HG03520 (cell line): ENCODE results near the gene NACAD.
"Not testable (repeated sequence)": the region's sequence is repeated elsewhere in the genome, so short reads cannot be mapped to it uniquely, and the experiment has no call there.

Source experiments
- ATAC-seq: cut with Tn5 transposase; IDR thresholded peaks from one replicate; pipeline ENCODE4 v1.9.1; 2021; ENCODE audit warnings: mild to moderate bottlenecking, moderate library complexity; ENCODE audit not compliant: unreplicated experiment

NACAD gene

DNA sequence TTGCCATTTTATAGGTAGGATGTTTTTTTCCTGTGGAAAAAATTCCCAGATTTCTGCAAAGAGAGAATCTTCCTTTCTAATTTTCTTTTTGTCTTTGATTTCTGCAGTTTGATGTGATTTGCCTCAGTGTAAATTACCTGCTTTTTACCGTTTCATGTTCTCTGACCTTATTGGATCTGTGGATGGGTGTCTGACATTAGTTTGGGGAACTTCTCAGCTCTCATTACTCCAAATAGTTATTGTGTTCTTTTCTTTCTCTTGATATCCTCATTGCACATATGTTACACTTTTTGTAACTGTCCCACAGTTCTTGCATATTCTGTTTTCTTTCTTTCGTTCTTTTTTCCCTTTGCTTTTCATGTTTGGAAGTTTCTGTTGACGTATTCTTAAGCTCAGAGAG, 28.5 kb downstream of the NACAD start:
- ATAC-seq, result no peak

DNA sequence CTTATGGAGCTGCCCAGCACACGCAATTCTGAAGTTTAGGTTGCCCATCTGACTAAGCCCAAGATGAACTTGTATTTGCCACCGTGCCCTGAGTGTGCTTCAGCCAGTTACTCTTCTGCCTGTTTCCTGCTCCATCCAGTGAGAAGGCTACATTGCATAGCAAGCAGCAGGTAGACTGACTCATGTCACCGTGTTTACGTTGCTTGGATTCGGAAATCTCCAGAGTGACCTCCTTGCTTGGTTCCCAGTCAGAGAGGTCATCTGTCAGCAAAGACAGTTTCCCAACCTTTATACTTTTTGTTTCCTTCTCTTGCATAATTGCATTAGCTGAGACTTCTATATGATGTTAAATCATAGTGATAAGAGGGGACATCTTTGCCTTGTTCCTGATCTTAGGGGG, 30.9 kb downstream of the NACAD start:
- ATAC-seq, result no peak

DNA sequence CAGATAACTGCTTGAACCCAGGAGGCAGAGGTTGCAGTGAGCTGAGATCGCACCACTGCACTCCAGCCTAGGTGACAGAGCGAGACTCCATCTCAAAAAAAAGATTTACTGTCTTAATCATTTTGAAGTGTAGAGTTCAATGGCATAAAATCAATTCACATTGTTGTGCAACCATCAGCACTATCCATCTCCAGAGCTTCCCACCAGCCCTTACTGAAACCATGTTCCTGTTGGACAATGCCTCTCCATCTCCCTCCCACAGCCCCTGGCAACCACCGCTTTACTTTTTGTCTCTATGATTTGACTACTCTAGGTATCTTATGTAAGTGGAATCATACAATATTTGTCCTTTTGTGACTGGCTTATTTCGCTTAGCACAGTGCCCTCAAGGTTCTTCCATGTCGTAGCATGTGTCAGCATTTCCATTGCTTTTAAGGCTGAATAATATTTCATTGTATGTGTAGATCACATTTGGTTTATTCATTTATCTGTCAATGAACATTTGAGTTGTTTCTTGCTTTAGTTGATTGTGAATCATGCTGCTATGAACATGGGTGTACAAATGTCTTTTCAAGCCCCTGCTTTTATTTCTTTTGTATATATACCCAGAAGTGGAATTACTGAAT, 33.1 kb downstream of the NACAD start:
- no peak for ATAC-seq

DNA sequence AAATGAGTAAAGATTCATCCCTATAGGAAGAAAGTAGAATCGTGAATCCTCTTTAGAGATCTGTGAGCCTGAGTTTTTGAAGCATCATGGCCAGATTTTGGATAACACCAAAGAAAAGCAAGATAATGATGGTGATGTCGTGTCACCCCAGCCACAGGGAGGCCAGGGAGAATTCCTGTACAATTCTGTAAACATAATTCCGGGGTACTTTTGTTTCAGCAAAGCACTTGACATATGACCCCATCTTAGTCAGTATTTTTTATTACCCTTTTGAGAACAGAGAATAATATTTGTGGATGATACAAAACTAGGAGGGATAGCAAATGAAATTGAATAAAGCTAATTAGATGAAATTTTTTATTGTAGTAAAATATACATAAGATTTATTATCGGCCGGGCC, 33.8 kb downstream of the NACAD start:
- no peak for ATAC-seq

DNA sequence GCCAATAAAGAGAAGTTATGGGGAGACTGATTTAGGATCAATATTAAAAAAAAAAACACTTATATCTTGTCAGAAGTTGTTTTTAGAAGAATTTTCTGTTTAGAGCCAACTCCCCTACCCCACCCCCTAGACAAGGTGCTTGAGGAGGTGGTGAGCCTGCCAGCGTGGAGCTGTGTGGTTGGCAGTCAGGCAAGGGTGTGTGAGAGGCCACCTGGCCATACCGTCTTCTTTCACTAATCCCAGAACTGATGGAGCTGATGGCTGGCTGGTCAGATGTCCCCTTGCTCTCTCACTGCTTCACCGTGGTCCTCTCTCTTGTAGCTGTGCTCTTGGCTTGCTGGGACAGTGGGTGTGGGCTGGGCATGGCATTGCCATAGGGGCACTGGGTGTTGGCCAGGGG, 34.3 kb downstream of the NACAD start:
- no peak for ATAC-seq

DNA sequence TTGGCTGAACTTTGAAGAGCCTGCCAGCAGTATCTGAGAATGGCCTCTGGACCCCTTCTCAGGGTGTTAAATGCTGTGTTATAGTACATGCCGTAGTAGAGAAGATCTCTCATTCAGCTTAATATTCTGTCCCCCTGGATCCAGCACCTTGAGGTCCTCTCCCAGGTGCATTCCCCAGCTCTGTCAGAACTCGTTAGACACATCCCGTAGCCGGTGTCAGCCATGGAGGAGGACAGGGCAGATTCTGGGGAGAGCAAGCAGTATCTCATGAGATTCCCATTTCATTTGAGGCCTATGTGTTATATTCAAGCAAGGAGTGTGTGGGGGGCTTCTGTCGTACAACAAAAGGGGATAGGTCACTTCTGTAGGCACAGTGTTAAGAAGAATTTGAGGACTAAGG, 34.8 kb downstream of the NACAD start:
- no peak for ATAC-seq

DNA sequence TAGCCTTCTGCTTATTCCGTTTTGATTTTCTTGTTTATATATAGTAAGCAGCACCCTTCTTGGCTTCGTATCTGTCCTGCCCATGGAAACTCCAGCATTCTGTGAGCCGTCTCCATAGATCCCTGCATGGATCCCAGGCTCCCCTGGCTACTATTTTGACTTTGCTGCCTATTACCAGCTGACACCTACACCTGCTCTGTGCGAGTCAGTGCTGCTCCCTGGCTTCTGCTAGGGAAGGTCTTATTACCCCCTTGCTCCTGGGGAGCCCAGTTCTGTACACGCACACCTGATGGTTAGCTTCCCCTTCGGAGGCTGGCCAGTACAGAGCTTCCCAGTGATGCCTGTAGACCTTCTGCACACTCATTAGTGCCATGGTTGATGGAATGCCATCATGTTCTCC, 35.4 kb downstream of the NACAD start:
- ATAC-seq, result no peak

DNA sequence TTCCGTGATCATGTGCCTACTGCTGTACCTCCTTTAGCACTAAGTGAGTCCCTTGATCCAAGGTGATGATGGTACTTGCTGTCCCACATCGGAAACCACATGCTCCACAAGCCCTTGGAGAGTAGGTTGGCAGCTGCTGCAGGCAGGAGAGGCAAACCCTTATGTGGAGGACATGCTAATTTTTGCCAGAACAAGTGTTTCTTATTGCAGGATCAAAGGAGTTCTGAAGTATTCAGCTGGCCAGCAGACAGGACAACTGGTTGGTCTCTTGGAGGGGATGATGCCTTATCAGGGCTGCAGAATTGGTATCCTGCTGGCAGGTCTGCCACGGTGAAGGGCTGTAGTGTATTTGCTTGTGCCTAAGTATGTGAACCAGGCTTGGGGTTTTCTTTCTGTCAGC, 36.8 kb downstream of the NACAD start:
- ATAC-seq, result no peak

DNA sequence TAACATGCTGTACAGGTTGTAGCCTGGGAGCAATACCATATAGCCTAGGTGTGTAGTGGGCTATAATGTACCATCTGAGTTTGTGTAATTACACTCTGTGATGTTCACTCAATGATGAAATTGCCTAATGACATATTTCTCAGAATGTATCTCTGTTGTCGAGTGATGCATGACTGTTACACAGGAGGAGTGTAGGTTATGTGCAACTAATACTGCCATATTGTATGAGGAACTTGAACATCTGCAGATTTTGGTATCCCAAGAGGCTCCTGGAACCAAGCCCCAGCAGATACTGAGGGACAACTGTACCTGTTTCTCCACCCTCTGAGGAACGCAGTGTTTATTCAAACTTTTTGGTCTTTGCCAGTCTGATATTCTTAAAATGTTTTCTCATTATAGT, 38.6 kb downstream of the NACAD start:
- ATAC-seq, result no peak

DNA sequence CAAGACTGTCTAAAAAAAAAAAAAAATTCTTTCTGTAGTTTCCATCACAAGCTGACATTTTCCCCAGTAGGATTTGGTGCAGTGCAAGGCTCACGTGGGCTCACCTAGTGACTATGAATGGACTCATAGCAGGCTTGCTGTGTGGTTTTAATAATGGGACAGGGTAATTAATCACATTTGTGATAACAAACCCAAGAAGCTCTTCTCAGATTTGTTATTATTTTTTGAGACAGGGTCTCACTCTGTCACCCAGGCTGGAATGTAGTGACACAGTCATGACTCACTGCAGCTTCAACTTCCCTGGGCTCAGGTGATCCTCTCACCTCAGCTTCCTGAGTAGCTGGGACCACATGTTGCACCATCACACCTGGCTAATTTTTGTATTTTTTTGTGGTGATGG, 40.0 kb downstream of the NACAD start:
- no peak for ATAC-seq

DNA sequence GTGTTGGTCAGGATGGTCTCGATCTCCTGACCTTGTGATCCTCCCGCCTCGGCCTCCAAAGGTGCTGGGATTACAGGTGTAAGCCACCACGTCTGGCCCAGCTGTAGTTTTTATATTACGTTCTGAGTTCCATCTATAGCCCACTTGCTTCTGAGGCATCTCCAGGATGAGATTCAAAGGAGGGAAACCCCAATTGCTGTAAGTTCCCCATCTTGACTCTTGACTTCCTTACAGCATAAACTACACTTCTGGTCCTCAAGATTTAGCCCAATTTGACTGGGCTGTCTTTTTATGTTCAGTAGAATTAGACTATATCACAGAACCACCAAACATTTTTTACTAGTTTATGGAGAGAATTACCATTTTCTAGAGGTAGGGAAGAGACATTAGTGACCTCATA, 44.4 kb downstream of the NACAD start:
- ATAC-seq, result no peak

DNA sequence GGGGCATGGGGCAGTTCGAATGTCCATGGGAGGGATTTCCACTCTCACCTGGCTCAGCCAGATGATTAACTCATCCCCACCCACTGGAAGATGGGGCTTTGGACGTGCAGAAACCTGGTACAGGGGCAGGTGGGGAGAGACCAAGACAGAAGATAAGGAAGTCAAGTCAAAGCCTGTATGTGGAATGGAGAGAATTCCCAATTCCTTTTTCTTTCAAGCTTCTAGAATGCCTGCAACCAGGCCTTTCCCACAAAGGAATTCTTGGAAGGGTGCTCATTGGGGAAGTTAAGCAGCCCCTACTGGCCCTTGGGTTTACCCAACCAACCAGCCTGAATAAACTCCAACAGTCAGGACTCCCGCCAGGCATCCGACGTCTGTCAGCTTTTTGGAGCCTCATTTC, 49.7 kb downstream of the NACAD start:
- no peak for ATAC-seq

DNA sequence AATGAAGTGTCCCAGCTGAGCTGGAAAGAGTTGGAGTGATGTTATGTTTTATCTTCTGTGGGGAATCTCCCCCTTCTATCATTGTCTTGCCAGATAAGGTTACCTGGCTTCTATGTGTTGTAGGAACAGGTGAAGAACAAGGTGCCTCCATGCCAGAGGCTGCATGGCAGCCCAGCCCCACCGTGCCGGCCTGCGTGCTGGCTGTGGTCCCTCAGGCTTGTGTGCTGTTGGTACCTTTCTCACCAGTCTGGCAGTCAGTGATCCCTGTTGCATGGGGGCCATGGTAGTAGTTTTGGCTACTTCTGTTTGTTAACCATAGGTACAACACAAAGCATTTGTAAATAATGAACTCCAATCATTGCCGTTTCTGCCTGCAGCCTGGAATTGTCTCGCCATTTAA, 50.9 kb downstream of the NACAD start:
- ATAC-seq, result no peak

DNA sequence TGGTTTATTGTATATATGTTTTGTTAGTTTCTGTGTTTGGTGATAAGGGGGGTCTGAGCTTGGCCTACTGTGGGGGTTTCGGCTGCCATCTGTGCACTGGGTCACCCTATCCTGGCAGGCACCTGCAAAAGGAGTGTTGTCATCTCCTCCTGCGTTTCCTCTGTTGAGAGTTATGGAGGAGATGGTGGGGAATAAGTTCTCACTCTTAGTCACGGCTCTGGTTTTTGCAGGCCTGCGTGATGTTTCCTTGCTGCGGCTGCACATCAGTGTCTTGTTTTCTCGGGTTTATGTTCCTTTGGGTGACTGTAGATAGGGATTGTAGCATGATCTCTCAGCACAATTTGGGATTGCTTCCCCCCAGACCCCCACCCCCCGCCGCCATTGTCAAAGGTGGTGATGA, 52.0 kb downstream of the NACAD start:
- ATAC-seq, result no peak

DNA sequence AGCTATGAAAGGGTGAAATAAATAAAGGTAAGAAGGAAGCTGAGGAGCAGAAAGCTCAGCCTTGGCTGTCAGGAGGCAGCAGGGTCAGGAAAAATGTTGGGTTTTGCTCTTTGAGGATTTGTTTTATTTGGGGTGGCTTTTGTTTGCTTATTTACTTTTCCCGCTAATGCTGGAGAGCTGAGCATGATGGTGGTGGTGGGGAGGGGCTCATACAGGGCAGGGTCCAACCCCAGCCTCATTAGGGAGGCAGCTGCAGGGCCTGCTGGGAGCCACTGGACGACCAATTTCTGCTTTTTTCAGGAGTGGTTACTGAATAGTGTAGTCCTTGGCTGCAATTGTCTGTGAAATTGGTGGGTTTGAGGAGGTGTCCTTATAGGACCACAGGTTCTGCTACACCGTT, 52.5 kb downstream of the NACAD start:
- ATAC-seq, result no peak

DNA sequence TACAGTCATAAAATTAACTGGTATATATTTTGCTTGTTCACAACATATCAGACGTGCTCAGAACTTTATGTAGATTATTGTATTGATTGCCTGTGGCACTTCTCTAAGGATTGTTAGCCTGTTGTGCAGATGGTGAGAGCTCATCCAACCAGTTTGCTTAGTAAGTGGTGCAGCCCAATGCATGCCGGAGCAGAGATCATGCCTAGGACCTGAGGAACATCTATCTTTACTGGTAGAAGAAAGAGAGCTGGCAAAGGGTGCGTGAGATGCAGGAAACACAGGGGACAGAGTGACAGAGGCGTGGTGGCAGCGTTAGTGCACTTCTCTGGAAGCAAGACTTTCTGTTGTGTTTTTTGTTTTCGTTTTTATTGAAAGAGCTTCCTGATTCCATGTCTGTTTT, 52.9 kb downstream of the NACAD start:
- no peak for ATAC-seq

DNA sequence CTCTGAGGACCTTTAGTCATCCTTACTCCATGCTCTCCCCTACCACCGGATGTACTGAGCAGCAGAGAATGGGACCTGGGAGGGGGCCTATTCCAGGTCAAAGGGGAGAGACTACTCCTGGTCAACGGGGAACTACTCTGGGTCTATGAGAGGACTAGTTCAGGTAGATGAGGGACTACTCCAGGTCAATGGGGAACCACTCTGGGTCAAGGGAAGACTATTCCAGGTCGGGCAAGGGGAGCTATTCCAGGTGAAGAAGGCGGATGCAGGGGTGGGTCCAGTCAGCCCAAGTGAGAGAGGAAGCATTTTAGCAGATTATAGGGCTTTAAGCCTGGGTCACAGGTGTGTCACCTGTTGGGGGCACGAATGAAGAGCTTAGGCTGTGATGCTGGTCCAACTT, 53.4 kb downstream of the NACAD start:
- no peak for ATAC-seq

DNA sequence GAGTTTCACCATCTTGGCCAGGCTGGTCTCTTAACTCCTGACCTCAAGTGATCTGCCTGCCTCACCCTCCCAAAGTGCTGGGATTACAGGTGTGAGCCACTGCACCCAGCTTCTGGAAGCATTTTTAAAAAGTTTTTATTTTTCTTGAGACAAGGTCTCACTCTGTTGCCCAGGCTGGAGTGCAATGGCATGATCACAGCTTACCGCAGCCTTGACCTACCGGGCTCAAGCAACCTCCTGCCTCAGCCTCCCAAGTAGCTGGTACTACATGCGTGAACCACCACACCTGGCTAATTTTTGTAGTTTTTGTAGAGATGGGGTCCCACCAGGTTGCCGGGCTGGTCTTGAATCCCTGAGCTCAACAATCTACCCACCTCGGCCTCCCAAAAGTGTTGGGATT, 54.1 kb downstream of the NACAD start:
- not testable (repeated sequence) for ATAC-seq

DNA sequence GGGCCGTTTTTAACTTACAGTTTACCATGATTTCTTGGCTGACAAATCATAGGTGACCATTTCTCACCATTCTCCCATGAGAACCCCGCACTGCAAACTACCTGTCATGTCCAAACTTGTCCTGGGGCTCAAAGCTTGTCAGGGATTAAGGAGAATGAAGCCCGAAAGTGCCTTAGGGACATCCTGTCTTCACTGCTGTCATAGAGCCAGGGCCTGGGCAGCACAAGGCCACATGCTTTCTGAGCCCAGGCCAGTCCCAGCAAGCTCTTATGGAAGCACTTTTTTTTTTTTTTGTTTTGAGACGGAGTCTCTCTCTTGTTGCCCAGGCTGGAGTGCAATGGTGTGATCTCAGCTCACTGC, 54.9 kb downstream of the NACAD start:
- no peak for ATAC-seq

DNA sequence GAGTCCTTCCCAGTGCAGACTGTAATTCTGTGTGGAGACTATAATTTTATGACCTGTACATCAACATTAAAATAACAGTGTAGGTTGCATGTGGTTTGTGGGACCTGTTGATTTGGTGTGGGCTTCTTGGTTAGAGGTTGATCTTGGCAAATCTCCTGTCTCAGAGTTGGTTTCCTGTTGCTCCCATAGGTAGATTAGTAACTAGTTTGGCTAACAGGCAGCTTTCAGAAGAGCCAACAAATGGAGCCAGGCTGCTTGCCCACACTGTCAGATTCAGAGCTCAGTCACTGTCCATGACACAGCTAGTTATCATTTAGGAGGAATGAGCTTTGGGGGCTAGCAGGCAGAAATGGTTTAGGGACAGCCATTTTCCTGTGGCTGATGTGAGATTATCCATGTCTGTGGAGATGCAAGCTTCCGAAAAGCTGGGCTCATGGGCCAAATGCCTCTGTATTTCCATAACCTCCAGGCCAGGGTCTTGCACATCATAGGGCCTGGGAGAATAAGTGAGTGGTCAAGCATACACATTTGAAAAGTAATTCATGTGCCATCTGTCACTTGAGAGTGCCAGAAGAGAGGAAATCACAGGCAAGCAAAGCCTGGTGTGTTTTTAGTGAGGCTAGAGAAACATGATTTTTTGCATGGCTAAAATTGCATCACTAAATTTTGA, 55.4 kb downstream of the NACAD start:
- no peak for ATAC-seq

DNA sequence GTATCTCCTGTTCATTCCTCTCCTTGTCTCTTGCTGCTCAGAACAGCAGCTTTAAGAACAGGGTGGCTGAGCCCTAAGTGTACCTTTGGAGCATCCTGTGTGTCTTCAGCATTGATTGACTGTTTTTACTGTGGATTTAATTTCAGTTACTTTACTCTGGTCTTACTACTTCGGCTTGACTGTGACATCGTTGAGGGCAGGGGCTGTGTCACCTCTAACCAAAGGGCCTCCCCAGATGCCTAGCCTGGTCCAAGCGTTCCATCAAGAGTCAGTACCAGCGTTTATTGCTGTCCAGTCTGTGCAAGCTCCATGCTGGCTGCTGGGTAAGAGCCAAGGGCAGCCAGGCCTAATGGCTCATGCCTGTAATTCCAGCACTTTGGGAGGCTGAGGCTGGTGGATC, 56.3 kb downstream of the NACAD start:
- ATAC-seq, result no peak

DNA sequence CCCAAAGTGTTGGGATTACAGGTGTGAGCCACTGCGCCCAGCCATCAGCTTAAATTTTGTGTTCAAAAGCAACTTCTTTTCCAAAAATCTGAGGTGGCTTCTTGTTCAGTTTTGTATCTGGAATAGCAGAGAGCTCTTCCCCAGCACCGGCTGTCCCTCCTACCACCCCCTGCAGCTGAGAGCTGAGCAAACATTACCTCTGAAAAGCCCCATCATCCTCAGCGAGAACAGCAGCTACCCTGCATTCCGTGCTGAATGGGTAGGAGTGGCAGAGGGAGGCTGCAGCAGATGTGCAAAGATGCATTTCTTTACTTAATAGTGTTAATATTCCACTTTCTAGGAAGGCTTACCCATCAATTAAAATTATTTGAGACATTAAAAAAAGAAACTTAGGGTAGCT, 56.9 kb downstream of the NACAD start:
- no peak for ATAC-seq
